ENCODE results near the gene TMEM169.

TMEM169 gene

GRCh38 chr2:216108310-216108966 lies 26.7 kb downstream of the TMEM169 start:
- no peak for DNase-seq

DNA sequence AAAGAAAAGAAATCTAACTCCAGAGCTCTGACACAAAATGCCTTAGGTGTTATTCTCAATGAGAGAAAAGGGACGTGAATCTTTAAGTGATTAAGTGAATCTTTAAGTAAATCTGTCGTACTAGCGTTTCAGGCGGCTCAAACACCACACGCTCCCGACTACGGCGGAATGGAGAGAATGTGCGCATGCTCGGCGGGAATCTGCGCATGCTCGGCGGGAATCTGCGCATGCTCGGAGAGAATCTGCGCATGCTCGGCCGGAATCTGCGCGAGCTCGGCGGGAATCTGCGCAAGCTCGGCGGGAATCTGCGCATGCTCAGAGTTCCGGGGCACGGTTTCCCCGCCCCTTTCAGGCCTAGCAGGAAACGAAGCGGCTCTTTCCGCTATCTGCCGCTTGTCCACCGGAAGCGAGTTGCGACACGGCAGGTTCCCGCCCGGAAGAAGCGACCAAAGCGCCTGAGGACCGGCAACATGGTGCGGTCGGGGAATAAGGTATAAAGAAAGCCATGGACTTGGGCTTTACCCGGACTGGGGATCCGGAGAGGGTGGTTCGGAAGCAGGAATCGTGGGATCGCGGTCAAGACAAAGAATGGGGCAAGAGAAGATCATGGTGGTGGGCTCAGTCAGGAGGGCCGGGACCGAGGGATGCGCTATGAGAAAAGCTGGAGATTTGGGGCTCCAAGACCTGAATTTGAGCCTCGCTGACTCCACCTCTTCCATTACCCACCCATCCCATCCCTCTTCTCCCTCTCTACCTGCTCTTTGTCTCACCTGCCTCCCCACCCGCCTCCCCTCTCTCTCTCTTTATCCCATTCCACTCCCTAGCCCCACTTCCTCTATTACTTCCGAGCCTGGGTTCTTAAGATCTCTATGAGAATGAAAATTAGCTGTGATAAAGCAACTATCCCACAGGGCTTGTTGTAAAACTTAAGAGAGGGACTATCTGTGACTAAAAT lies 27.5 kb downstream of the TMEM169 start, which contains the start of gene XRCC5:
XRCC5 (plus strand) TSS at position 382 of the 955 bp plus-strand sequence; CDS start at position 471, 89 bp downstream.
- peak; percentile 98 for DNase-seq

GRCh38 chr2:216109962-216110614 lies 28.4 kb downstream of the TMEM169 start:
- DNase-seq = no peak

GRCh38 chr2:216110620-216111019 lies 28.9 kb downstream of the TMEM169 start:
- DNase-seq = no peak

DNA sequence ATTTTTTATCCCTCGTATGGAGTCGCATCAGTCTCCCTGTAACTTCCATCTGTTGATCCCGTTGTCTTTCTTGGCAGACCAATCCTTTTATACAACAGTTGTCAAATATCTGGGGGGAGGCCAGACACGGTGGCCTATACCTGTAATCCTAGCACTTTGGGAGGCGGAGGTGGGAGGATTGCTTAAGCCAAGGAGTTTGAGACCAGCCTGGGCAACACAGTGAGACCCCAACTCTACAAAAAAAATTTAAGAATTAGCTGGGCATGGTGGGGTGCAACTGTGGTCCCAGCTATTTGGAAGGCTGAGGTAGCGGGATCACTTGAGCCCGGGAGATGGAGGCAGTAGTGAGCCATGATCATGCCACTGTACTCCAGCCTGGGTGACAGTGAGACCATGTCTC lies 29.4 kb downstream of the TMEM169 start:
- no peak for DNase-seq

DNA sequence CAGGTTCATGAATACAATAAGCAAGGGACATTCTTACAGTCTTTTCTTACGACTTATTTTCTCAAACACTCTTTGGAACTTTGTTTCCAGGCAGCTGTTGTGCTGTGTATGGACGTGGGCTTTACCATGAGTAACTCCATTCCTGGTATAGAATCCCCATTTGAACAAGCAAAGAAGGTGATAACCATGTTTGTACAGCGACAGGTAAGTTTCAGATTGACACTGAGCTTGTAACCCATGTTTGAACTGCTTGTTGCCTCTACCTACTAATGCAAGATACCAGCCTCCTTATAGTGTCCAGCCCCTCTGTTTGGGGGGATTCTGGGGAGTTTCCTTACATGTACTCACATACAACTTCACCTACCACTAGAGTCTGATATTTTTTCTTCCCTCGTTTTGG lies 31.2 kb downstream of the TMEM169 start:
- DNase-seq = no peak

- no peak for DNase-seq
Measured at GRCh38 chr2:216113572-216113971, 31.9 kb downstream of the TMEM169 start.

GRCh38 chr2:216114382-216114713 lies 32.6 kb downstream of the TMEM169 start:
- DNase-seq = no peak

GRCh38 chr2:216114714-216115531 lies 33.2 kb downstream of the TMEM169 start:
- DNase-seq = peak; percentile 94

DNA sequence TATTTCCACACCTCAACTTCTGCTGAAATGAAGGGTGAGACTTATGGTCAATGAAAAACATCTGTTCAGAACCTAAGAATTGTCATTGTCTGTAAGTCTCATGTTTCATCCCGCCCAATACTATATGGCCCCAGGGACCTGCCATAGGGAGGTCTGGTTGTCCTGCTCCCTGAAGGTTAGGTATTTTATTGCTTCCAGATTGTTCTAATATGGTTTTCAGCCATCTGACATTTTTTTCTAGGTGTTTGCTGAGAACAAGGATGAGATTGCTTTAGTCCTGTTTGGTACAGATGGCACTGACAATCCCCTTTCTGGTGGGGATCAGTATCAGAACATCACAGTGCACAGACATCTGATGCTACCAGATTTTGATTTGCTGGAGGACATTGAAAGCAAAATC lies 34.7 kb downstream of the TMEM169 start:
- no peak for DNase-seq

GRCh38 chr2:216117561-216118340 lies 36.0 kb downstream of the TMEM169 start:
- DNase-seq = no peak

DNA sequence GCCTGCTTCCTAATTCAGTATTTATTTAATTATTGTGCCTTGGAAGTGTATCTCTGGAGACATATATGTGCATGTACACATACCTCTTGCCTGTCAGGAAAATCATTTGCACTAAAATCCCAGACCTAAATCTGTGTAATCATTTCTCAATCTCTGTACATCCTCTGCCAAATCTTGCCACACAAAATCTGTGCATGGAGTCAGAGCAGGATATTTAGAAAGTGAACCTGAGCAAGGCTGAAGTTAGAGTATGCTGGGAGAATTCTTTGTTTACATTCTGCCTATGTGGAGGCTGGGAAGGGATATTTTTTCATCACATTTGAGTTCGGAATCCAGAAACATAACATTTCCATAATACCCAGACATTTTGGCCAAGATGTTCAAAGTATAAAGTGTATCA lies 36.8 kb downstream of the TMEM169 start:
- no peak for DNase-seq

DNA sequence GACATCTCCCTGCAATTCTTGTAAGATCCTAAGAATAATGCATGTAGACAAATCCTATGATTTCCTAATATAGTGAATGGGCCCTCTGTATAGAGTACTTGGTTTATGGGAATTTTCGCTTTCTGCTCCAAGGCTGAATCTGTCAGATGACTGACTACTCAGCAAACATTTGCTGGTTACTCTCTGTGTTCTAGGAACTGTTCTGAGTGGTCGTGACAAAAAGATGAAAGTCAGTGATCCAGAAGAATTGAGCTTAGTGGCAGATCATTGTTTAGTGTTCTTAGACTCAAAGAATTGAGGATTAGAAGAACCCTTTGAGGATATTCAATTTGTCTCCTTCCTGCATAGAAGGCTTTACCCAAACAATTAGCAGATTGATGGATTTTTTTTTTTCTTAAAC lies 37.4 kb downstream of the TMEM169 start:
- no peak for DNase-seq

DNA sequence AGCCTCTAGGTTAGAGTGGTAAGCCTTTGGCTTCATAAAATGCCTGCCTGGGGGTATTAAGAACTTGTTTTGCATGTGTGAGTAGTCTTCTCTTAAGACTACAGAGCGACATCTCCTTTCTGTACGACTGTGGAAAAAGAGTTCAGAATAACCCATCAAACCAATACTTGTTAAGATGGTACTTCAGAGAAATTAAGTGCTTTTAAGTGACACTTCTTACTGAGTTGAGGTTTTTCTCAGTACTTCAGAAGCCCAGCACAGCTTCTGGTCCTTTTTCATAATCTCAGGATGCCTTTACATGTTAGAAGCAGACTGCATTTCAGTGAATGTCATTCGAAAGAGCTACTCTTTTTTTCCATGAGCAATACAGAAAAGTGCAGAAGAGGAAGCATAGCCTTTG lies 38.3 kb downstream of the TMEM169 start:
- no peak for DNase-seq

DNA sequence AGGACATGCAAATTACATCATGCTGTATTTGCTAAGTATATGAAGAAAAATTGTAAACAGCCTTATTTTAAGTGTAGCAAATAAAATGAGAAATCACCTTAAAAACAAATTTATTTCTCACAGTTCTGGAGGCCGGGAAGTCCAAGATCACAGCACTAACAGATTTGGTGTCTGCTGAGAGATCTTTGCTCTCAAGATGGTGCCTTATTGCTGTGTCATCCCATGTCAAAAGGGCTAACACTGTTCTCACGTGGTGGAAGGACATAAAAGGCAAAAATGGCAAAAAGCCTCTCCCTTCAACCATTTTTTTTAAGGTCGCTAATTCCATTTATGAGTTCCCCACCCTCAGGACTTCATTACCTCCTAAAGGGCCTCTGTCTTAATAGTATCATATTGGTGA lies 39.5 kb downstream of the TMEM169 start:
- no peak for DNase-seq

DNA sequence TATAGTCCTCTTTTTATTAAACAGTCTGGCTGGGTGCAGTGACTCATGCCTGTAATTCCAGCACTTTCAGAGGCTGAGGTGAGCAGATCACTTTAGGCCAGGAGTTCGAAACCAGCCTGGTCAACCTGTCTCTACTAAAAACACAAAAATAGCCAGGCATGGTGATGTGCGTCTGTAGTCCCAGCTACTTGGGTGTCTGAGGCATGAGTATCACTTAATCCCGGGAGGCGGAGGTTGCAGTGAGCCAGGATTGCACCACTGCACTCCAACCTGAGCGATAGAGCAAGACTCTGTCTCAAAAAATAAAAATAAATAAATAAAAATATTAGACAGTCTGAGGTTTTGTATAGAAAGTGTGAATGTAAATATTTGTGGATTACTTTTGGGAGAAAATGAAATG lies 45.2 kb downstream of the TMEM169 start:
- DNase-seq = no peak

GRCh38 chr2:216130346-216130971 lies 48.7 kb downstream of the TMEM169 start:
- DNase-seq = no peak

- no peak for DNase-seq
Measured at GRCh38 chr2:216131175-216131926, 49.6 kb downstream of the TMEM169 start.

GRCh38 chr2:216132585-216132984 lies 50.9 kb downstream of the TMEM169 start:
- no peak for DNase-seq

DNA sequence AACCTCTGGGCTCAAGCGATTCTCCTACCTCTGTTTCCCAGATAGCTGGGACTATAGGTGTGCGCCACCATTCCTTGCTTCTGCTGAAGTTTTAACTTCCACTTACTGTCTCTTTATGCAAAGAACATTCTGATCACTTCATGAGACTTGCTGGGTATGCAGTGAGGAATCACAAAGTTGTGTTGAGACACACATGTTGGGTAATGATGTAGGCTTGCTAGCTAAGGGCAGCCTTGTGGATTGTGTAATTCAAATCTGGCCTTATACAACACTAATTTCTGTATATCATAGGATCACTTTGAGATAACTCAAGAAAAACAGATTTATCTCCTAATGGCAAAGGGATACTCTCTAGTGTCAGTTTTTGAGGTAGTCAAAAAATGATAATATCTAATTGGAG lies 51.7 kb downstream of the TMEM169 start:
- DNase-seq = no peak

All from activated CD8-positive, alpha-beta memory T cell treated with anti-CD3 and anti-CD28 coated beads, Interleukin-2, amount 50 U/mL, for 4 hours (primary cell).